ENCODE measurements around the gene CLIC3.
A peak's percentile ranks its signal among the peaks of the same experiment; 100 is the strongest.

CLIC3 gene

GRCh38 chr9:136963341-136963740 is 33.0 kb downstream of the CLIC3 start:
- DNase-seq: no peak

- DNase-seq: no peak
These were observed 33.6 kb downstream of the CLIC3 start for GRCh38 chr9:136962701-136963248.

DNA sequence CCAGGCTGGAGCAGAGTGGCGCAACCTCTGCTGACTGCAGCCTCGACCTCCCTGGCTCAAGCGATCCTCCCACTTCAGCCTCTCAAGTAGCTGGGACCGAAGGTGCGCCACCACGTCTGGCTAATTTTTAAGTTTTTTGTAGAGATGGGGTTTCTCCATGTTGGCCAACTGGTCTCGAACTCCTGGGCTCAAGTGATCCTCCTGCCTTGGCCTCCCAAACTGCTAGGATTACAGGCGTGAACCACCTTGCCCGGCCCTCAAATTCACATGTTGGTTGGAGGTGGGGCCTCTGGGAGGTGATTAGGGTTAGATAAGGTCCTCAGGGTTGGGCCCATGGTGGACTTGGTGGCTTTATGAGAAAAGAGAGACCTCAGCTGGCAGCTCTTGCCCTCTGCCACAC is 34.2 kb downstream of the CLIC3 start:
- no peak for DNase-seq

- DNase-seq: no peak
These were observed 34.9 kb downstream of the CLIC3 start for GRCh38 chr9:136961279-136962065.

GRCh38 chr9:136960938-136961275 is 35.5 kb downstream of the CLIC3 start:
- DNase-seq: no peak

GRCh38 chr9:136960212-136960937 is 36.0 kb downstream of the CLIC3 start:
- no peak for DNase-seq

DNA sequence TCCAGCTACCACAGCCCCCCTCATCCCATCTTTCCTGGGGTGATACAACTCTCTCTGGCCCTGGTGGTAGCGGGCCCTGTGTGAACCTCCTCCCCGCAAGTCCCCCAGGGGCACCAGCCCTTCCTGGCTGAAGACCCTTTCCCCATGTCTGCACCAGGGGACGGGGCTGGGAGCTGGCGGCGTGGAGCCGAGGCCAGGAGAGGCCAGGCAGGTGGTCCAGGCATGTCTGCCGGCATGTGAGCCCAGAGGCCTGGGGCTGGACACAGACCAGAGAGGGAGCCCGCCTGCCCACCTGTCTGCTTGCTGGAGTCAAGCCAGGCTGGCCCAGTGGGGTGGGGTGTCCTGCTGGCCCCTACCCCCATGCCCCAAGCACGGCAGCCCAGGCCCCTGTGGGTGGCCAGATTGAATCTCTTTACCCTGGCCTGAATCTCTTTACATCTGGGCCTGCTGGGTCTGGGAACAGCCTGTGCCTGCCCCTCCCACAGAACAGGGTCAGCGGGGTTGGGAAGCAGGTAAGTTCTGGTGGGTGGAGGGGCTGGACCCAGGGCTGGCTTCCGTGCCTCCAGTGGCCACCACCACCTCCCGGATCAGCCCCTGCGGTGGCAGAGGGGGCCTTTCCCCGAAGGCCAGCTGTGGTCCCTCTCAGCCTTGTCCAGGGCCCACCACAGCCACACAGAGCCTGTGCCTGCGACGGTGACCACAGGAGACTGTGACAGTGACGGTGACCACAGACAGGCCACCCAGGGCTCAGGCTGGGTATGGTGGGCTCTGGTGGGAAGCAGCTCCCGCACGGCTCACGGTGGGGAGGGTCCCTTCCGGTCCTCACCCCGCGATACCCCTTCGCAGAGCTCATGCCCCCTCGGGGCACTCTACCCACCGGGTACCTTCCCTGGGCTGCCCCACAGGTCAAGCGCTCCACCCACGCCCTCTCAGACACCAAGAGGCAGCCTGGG is 37.2 kb downstream of the CLIC3 start:
- no peak for DNase-seq

GRCh38 chr9:136958473-136958872 is 37.9 kb downstream of the CLIC3 start:
- DNase-seq: no peak

DNA sequence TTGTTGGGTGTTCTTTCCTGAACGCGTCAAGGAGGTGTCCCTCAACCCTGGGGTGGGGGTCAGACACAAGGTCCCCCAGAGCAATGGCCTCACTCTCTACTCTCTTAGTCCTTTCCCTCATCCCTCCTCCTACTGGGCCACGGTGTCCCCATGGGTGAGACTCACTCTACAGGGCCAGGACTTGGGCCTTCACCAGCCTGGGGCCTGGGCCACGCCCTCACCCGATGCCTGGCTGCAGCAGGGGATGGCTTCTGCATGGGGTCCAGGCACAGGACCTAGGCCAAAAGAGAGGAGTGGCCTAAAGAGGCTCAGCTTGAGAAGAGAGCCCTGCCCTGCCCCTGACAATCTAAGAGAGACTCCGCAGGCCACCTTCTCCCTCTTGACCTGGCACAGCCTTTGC is 38.5 kb downstream of the CLIC3 start:
- no peak for DNase-seq

- no peak for DNase-seq
These were observed 38.9 kb downstream of the CLIC3 start for GRCh38 chr9:136957461-136957860.

GRCh38 chr9:136956604-136957003 is 39.8 kb downstream of the CLIC3 start:
- no peak for DNase-seq

- no peak for DNase-seq
These were observed 40.4 kb downstream of the CLIC3 start for GRCh38 chr9:136955943-136956335.

DNA sequence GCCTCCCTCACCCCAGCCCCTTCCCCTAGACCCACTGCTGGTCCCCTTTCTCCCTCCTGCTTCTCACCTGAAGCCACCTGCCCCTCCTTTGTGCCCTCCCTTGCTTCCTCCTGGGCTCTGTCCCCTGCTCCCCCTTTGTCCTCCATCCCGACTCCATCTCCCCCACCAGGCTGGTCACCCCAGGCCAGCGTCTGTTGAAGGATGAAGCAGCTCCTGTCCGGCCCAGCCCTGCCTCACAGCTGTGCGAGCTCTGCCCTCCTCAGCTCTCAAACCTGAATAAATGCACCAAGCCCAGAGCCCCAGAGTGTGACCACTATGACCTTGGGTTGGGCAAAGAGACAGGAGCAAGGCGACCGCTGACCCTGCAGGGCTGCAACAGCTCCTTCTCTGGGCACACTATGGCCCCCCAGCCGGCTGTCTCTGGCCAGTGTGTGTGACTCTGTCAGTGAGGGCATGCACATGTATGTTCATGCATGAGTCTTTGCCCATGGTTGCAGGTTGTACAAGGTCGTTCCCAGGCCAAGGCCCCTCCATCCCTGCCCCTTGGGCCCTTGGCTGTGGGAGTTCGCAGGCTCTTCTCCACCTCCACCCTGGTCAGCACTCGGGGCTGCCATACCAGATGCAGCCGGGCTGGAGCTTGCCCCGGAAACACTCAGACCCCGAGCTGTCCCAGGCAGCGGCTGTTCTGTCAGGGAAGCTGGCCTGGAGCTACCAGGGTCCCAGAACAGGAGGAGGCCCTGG is 41.0 kb downstream of the CLIC3 start:
- DNase-seq: no peak

DNA sequence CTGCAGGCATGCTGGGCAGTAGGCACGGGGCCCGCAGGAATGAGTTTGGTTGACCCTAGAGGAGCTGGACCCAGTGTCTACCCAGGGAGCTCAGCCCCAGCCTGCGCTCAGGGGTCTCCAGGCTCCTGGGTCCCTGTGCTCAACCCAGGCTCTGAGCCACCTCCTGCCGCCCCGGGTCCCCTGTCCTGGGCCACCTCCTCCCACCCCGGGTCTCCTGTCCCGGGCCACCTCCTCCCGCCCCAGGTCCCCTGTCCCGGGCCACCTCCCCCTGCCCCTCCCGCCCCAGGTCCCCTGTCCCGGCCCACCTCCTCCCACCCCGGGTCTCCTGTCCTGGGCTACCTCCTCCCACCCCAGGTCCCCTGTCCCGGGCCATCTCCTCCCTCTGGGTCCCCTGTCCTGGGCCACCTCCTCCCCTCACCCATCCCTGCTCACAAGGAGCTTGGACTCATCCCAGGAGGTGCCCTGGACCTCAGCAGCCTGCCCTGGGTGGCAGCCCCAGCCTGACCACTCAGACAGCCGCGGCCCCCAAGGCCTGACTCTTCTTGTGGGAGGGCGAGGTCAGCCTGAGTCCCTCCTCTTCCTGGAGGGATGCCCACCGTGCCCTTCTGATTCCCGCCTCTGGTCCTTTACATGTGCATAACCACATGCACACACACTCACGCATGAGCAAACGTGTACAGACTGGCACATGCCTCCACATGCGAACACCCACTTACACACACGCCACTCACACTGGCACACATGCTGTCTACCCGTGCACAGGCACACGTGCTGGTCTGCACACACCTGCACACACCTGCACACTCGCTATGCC is 41.9 kb downstream of the CLIC3 start:
- DNase-seq: no peak

GRCh38 chr9:136953771-136954269 is 42.5 kb downstream of the CLIC3 start:
- DNase-seq: no peak

- no peak for DNase-seq
These were observed 43.2 kb downstream of the CLIC3 start for GRCh38 chr9:136952876-136953770.

GRCh38 chr9:136952321-136952850 is 44.0 kb downstream of the CLIC3 start:
- DNase-seq: no peak

- DNase-seq: peak; percentile 37
These were observed 44.6 kb downstream of the CLIC3 start, which contains the start of gene LCN12 for GRCh38 chr9:136951541-136952320. TSS of gene LCN12 (plus strand) at chr9:136952273. CDS start at chr9:136952328, 55 bp downstream.

Measured in NCI-H69 (cell line).